ENCODE measurements around the gene SBNO1.
"Not testable (repeated sequence)": the region's sequence is repeated elsewhere in the genome, so short reads cannot be mapped to it uniquely, and the experiment has no call there.

SBNO1 gene

DNA sequence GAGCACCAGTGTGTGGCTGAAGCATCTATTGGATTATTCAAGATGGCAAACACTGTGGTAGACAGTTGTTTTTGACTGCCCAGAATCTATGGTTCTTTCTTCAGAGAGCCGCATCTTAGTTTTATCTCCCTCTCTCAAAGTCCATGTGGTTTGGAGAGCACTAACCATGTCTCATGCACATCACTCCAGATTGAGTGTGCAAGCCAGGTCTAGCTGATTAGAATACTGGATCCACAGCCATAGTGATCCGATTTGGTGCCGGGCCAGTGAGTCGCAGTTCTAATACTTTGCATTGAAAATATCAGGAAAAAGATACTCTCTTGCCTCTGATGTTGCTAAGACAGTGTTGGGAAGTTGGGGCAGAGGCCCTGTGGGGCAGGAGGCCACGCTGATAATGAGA is 4.6 kb upstream of the SBNO1 start:
- DNase-seq (ENCODE audit: low read depth in 2 of 2): no peak
- TF ChIP-seq, protein P1, sequence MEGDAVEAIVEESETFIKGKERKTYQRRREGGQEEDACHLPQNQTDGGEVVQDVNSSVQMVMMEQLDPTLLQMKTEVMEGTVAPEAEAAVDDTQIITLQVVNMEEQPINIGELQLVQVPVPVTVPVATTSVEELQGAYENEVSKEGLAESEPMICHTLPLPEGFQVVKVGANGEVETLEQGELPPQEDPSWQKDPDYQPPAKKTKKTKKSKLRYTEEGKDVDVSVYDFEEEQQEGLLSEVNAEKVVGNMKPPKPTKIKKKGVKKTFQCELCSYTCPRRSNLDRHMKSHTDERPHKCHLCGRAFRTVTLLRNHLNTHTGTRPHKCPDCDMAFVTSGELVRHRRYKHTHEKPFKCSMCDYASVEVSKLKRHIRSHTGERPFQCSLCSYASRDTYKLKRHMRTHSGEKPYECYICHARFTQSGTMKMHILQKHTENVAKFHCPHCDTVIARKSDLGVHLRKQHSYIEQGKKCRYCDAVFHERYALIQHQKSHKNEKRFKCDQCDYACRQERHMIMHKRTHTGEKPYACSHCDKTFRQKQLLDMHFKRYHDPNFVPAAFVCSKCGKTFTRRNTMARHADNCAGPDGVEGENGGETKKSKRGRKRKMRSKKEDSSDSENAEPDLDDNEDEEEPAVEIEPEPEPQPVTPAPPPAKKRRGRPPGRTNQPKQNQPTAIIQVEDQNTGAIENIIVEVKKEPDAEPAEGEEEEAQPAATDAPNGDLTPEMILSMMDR (IDR thresholded peaks at IDR 0.05; ENCODE audit: low read depth, low read length): no peak
- H3K4me3 ChIP-seq (replicated peaks in 1 of 2; ENCODE audit: low read depth in 2 of 2, low read length in 2 of 2): no peak overlapping the region

DNA sequence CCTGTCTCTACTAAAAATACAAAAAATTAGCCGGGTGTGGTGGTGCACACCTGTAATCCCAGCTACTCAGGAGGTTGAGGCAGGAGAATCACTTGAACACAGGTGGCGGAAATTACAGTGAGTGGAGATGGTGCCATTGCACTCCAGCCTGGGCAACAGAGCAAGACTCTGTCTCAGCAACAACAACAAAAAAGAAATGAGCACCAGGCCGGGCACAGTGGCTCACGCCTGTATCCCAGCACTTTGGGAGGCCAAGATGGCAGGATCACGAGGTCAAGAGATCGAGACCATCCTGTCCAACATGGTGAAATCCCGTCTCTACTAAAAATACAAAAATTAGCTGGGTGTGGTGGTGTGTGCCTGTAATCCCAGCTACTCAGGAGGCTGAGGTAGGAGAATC is 3.8 kb upstream of the SBNO1 start:
- not testable (repeated sequence) for DNase-seq (ENCODE audit: low read depth in 2 of 2); H3K4me3 ChIP-seq (replicated peaks in 1 of 2; ENCODE audit: low read depth in 2 of 2, low read length in 2 of 2)

DNA sequence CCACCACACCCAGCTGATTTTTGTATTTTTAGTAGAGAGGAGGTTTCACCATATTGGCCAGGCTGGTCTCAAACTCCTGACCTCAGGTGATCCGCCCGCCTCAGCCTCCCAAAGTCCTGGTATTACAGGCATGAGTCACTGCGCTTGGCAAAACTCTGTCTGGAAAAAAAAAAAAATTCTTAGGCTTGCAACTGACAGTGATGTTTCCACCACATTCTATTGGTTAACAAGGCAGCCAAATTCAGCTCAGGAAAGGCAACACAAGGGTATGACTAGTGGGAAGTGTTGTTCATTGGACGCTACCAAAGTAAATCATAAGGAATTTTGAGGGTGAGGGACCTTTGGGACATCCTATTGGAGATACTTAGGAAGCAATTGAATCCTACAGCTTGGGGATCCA is 2.9 kb upstream of the SBNO1 start:
- H3K4me3 ChIP-seq (replicated peaks in 1 of 2; ENCODE audit: low read depth in 2 of 2, low read length in 2 of 2): no peak overlapping the region
- TF ChIP-seq, protein P1 (IDR thresholded peaks at IDR 0.05; ENCODE audit: low read depth, low read length): no peak
- DNase-seq (ENCODE audit: low read depth in 2 of 2): peak in 1 of 2 donors; percentile 18

DNA sequence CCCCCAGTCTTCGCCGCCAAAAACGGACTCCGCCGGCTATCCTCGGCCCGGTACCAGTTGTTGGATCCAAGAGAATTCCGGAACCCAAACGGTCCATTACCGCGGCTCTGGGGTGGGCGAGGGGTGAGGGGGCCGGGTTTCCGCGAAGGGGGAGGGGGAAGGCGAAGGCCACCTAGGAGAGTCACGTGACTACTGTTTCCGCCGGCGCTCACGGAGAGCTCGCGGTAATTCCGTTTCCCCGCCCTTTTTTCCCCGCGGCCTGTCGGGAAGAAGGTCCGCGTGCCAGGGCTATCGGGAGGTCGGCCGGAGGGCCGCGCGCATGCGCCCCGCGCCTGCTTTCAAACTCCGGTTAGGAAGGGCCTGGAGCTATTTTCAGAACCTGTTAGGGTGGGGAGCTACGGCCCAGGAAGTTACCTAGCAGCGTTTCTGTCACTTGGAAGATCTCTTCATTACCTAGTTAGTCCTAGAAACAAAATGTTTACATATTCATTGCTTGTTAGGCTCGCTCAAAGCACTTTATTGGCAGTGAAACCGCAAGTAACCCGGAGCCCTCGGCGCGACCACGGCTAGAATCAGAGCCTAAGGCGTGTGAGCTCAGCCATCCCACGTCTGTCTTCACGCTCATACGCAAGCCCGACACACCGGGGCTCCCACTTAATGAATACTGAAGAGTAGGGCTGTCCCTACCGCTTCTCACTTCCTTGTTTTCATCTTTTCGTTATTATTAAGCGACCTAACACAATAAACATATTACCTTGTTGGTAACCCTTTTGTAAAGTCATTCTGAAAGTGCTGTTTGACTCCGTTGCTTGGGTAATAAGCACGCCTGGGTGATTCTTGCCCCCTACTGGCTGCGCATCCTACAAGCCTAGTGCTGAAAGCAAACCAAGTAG is 624 bp upstream of the SBNO1 start:
- TF ChIP-seq, protein P1 (IDR thresholded peaks at IDR 0.05; ENCODE audit: low read depth, low read length): peak; percentile 82
- H3K4me3 ChIP-seq (replicated peaks in 1 of 2; ENCODE audit: low read depth in 2 of 2, low read length in 2 of 2): peak overlapping the region; percentile 59 to 68
- peak; percentile 99 for DNase-seq (ENCODE audit: low read depth in 2 of 2)

DNA sequence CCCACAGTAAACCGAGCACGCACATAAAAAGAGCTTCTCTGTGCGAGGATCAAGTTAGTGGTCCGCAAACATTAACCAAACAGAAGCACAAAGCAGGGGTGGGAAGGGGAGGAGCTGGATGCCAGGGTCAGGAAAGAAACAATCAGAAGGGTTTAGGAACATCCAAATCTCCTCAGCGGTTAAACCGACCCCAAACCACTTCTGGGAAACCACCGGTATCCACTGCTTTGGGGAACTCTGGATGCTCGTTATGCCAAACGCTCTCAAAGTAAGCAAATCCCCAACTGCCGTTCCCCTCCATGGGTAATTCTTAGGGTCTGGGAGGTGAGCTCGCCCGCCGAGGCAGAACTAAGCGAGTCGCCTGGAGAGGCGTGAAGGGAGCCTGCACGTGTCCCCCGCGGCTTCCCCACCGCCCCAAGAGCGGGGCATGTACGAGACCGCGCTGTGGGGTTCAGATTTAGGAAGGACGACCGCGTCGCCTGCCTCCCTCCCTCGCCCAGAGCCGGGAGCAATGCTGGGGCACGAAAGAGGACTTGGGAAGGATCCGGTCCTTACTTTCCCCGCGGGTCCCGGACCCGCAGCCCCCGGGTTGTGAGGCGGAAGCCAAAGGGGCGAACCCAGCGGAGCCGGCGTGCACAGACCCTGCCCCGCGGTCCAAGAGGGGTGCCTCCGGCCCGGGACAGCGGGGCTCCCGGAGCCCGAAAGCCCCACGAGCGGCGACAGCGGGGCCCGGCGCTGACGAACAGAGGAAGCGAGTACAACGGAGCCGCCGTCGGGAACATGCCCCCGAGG is 711 bp downstream of the SBNO1 start:
- H3K4me3 ChIP-seq (replicated peaks in 1 of 2; ENCODE audit: low read depth in 2 of 2, low read length in 2 of 2): peak overlapping the region; percentile 91 to 97
- TF ChIP-seq, protein P1 (IDR thresholded peaks at IDR 0.05; ENCODE audit: low read depth, low read length): no peak
- DNase-seq (ENCODE audit: low read depth in 2 of 2): peak in 1 of 2 donors; percentile 32

DNA sequence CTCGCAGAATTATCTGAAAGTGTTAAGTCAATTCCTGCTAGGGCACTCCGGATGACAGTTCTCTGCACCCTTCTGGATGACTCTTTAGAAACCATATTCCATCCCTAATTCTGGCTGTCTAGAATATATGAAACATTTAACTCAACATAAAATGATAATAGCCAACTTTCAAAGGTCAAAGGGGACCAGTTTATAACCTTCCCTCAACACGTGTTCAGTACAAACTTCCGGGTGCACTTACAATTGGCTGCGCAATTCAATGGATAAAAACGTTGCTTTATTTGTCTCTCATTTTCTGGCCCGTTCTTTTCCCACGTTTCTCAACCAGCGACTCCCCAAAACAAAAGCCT is 1.3 kb downstream of the SBNO1 start:
- TF ChIP-seq, protein P1 (IDR thresholded peaks at IDR 0.05; ENCODE audit: low read depth, low read length): no peak
- peak overlapping the region; percentile 91 to 97 for H3K4me3 ChIP-seq (replicated peaks in 1 of 2; ENCODE audit: low read depth in 2 of 2, low read length in 2 of 2)
- DNase-seq (ENCODE audit: low read depth in 2 of 2): no peak

DNA sequence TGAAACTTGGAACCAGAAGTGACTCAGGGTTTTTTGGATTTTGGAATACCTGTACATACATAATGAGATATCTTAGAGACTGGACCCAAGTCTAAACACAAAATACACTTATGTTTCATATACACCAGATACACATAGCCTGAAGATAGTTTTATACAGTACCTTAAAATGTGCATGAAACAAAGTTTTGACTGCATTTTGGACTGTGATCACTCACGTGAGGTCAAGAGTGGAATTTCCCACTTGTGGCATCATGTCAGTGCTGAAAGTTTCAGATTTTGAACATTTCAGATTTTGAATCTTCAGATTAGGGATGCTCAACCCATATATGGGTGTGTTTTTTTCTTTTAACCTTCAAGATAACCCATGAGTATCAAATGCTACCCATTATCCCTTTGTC is 6.6 kb downstream of the SBNO1 start:
- TF ChIP-seq, protein P1 (IDR thresholded peaks at IDR 0.05; ENCODE audit: low read depth, low read length): no peak
- H3K4me3 ChIP-seq (replicated peaks in 1 of 2; ENCODE audit: low read depth in 2 of 2, low read length in 2 of 2): no peak overlapping the region
- DNase-seq (ENCODE audit: low read depth in 2 of 2): no peak

Data from cardiac fibroblast (primary cell).